GM12878 (cell line): ENCODE data around the gene FSTL4. TPM values are rescaled to one million over a fixed set of nuclear protein-coding genes. Genes with fewer than 3 reads are reported as not detected.

ENCODE experiments used
- ATAC-seq: fragments of 200-7000 bp; cut with Tn5 transposase; 3 replicates; pipeline ENCODE4 v1.9.1; 2020; ENCODE audit warnings: mild to moderate bottlenecking, moderate library complexity
- BruUV-seq: library from RNA; stranded (reverse); fragments of 400-500 nt; replicated peaks from 2 replicates; lab custom pipeline; 2021; lab: Mats Ljungman, UMichigan
- CTCF ChIA-PET: fragments of 300-600 bp; sonication (Branson Sonifier 250); formaldehyde crosslinking; extraction: SDS; loops from one replicate; lab custom pipeline; 2021; ENCODE audit warnings: inconsistent platforms; lab: Yijun Ruan, JAX
- POLR2A ChIA-PET: fragments of 350-600 bp; formaldehyde crosslinking; extraction: SDS; loops from one replicate; lab custom pipeline; 2021; ENCODE audit warnings: inconsistent platforms; lab: Charles Lee
- RAD21 ChIA-PET: fragments of 300-600 bp; sonication (Branson Sonifier 250); formaldehyde crosslinking; loops from one replicate; lab custom pipeline; 2023; ENCODE audit warnings: antibody characterized with exemption; ENCODE audit not compliant: unreplicated experiment; lab: Charles Lee
- SMC1A ChIA-PET: fragments of 300-600 bp; sonication (Branson Sonifier 250); formaldehyde crosslinking; loops from one replicate; lab custom pipeline; 2023; ENCODE audit not compliant: unreplicated experiment, uncharacterized antibody; lab: Charles Lee
- DNase-seq: peaks from one replicate; pipeline ENCODE4 v3.0.0-alpha.2; 2011; ENCODE audit warnings: low read depth, low spot score
- FAIRE-seq: peaks from 3 replicates; lab custom pipeline; 2011; peaks lifted over from hg19 to GRCh38; lab: Jason Lieb, UNC
- H2AFZ ChIP-seq: 2 replicates; pipeline ENCODE4 v1.6.0; 2011; ENCODE audit warnings: low read depth, low read length, control low read depth; ENCODE audit not compliant: control insufficient read depth
- H3K27ac ChIP-seq: 2 replicates; pipeline ENCODE4 v1.5.1; 2011; ENCODE audit warnings: control low read depth; ENCODE audit not compliant: control insufficient read depth, insufficient read depth
- H3K27me3 ChIP-seq, 2 experiments: replicated peaks in 1 of 2; 2 replicates each; pipeline versions ENCODE4 v1.6.0 to v1.6.1; 2011; ENCODE audit warnings: low read length in 1 of 2; ENCODE audit not compliant: control insufficient read depth in 2 of 2, insufficient read depth in 2 of 2
- H3K36me3 ChIP-seq, 2 experiments: 2 replicates each; pipeline ENCODE4 v1.5.1; 2011; ENCODE audit warnings: low read length in 1 of 2; ENCODE audit not compliant: control insufficient read depth in 2 of 2, insufficient read depth in 2 of 2
- H3K4me1 ChIP-seq: 2 replicates; pipeline ENCODE4 v1.6.1; 2011; ENCODE audit warnings: mild to moderate bottlenecking, low read length, moderate library complexity, mixed read lengths; ENCODE audit not compliant: control insufficient read depth, insufficient read depth
- H3K4me2 ChIP-seq: 2 replicates; pipeline ENCODE4 v1.6.0; 2011; ENCODE audit warnings: control low read depth; ENCODE audit not compliant: control insufficient read depth, insufficient read depth
- H3K4me3 ChIP-seq: fragments of 200-600 bp; sonication (generic); 2 replicates; pipeline ENCODE4 v1.5.1; 2016
- H3K79me2 ChIP-seq: 2 replicates; pipeline ENCODE4 v1.6.0; 2011; ENCODE audit warnings: low read length; ENCODE audit not compliant: control insufficient read depth, insufficient read depth
- H3K9ac ChIP-seq: 2 replicates; pipeline ENCODE4 v1.8.0; 2011; ENCODE audit warnings: low read length, control low read depth, mixed read lengths; ENCODE audit not compliant: control insufficient read depth, insufficient read depth
- H3K9me3 ChIP-seq: replicated peaks from 3 replicates; pipeline ENCODE4 v1.5.1; 2011; ENCODE audit warnings: mild to moderate bottlenecking, low read length; ENCODE audit not compliant: control insufficient read depth, insufficient read depth
- H4K20me1 ChIP-seq: 2 replicates; pipeline ENCODE4 v1.6.0; 2011; ENCODE audit not compliant: control insufficient read depth, insufficient read depth
- ATF7 ChIP-seq: fragments of 450-650 bp; IDR thresholded peaks from 2 replicates; pipeline ENCODE4 v1.6.1; 2016; ENCODE audit warnings: low read depth, mild to moderate bottlenecking
- MEF2A ChIP-seq: IDR thresholded peaks from 2 replicates; pipeline ENCODE4 v1.6.1; 2011; ENCODE audit warnings: low read depth, mild to moderate bottlenecking, low read length, moderate library complexity; ENCODE audit not compliant: insufficient read depth
- MEF2B ChIP-seq: fragments of 450-650 bp; IDR thresholded peaks from 2 replicates; pipeline ENCODE4 v1.6.1; 2018; ENCODE audit warnings: mild to moderate bottlenecking, moderate library complexity; ENCODE audit not compliant: partially characterized antibody, poor library complexity, severe bottlenecking
- NRF1 ChIP-seq: conservative IDR thresholded peaks from 2 replicates; pipeline ENCODE4 v1.6.1; 2011; ENCODE audit warnings: mild to moderate bottlenecking, low read depth, low read length, improper control_type of control experiment
- POLR2A ChIP-seq: IDR thresholded peaks from 2 replicates; pipeline ENCODE4 v1.6.1; 2011; ENCODE audit warnings: low read depth, mild to moderate bottlenecking, low read length
- SMC3 ChIP-seq: IDR thresholded peaks from 2 replicates; pipeline ENCODE4 v1.6.1; 2011; ENCODE audit warnings: low read length, improper control_type of control experiment, borderline replicate concordance
- WGBS: methylation state at CpG from one replicate; pipeline ENCODE4 v1.1.6; 2016; ENCODE audit warnings: low lambda C conversion rate; ENCODE audit not compliant: insufficient replicate concordance, insufficient coverage; ENCODE audit errors: missing lambda C conversion rate; 5-methylcytosine and 5-hydroxymethylcytosine counted together
- in situ Hi-C: fragments of 300-500 bp; cut with MboI; formaldehyde crosslinking; loops from 9 replicates; pipeline ENCODE4 v1.14.3; 2018; ENCODE audit warnings: mixed read lengths
- intact Hi-C: fragments of 100-400 bp; cut with micrococcal nuclease; formaldehyde crosslinking; loops from one replicate; pipeline ENCODE4 v1.14.2; 2022; ENCODE audit not compliant: unreplicated experiment
- polyA plus RNA-seq, 11 experiments: library from polyadenylated mRNA; depleted of rRNA in 4 of 11; unstranded in 6 of 11; stranded (reverse) in 5 of 11; fragments of >200 nt; fragmentation: Nextera tagmentation in 4 of 11; fragmentation: Illumina TruSeq in 1 of 11; extraction: Ambion mirVana in 4 of 11; extraction: Trizol in 1 of 11; gene quantifications; 1 replicate in 1 of 11; 2 replicates in 10 of 11; pipeline versions ENCODE4 v1.2.1 to v1.2.3, GENCODE V29; 2011 to 2016; ENCODE audit warnings: inconsistent platforms in 2 of 11, missing spikeins in 2 of 11, low read depth in 1 of 11
- total RNA-seq, 4 experiments: library from RNA; depleted of rRNA in 3 of 4; stranded (reverse); fragments of >200 nt in 3 of 4; fragmentation: Illumina TruSeq in 1 of 4; extraction: Trizol in 1 of 4; gene quantifications; 2 replicates each; pipeline versions ENCODE4 v1.2.1 to v1.2.3, GENCODE V29; 2013 to 2021
- TF ChIP-seq, protein P1 (sequence below): fragments of 450-650 bp; formaldehyde crosslinking; IDR thresholded peaks from 2 replicates; pipeline ENCODE4 v1.5.0; 2022; ENCODE audit warnings: mild to moderate bottlenecking, missing genetic modification characterization
- TF ChIP-seq, protein P2 (sequence below): IDR thresholded peaks from 2 replicates; pipeline ENCODE4 v1.6.1; 2012; ENCODE audit warnings: low read depth, low read length, improper control_type of control experiment

FSTL4 gene
- total and polyA plus RNA-seq, 10 of the 15 experiments (the other 5 are each of a cell fraction or from before 2014, with no cell fraction given) = 0.01 to 0.79 (median 0.21) TPM; not detected in 6

DNA sequence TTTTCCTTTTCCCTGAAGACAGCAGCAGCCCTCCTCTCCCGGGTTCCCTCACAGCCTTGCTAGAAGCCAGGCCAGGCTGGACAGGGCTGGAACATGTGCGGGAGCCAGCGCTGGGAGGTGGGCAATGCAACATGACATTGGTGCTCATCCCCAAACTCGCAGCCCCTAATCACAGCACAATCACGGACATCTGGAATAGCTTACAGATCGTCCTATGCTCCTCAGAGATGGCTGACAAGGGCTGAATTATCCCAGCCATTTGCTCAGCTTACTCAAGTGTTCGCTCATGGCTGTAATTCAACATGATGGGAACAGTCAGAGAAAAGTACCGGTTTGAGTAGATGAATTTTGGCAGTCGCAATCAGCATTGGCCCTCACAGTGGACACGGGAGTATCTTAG, 49.8 kb downstream of the FSTL4 start:
- CTCF ChIA-PET = interaction anchor here (2.5 kb wide), 1 partner anchor 9 kb away, joined by 7 read pairs; no protein-coding TSS in a partner anchor
- DNase-seq (no peak), ATAC-seq (no peak), FAIRE-seq (no peak)
- no peak overlapping the region for H3K27ac ChIP-seq
- H3K27me3 ChIP-seq = peaks cover 0 to 5% of the 10 kb centered on the region in 2 experiments; a peak in 3 of 4 replicates
- H3K9ac ChIP-seq = no peak overlapping the region
- SMC1A ChIA-PET = interaction anchor here (1.0 kb wide), 1 partner anchor 64 kb away, joined by 3 read pairs; no protein-coding TSS in a partner anchor
- in situ Hi-C loops = no loop called here
- H3K4me2 ChIP-seq = no peak overlapping the region
- no TSS peak for BruUV-seq
- H3K79me2 ChIP-seq = no peaks in the 10 kb centered on the region
- no peaks in the 10 kb centered on the region for H3K9me3 ChIP-seq
- intact Hi-C loops = no loop called here
- no peak overlapping the region for H3K4me3 ChIP-seq
- POLR2A ChIA-PET = no interaction called here
- no peak overlapping the region for H2AFZ ChIP-seq
- WGBS = 40% methylated on average over 10 of the region's 10 CpGs
- H3K4me1 ChIP-seq = no peaks in the 10 kb centered on the region
- no peaks in the 10 kb centered on the region for H3K36me3 ChIP-seq
- TF ChIP-seq, protein P1, sequence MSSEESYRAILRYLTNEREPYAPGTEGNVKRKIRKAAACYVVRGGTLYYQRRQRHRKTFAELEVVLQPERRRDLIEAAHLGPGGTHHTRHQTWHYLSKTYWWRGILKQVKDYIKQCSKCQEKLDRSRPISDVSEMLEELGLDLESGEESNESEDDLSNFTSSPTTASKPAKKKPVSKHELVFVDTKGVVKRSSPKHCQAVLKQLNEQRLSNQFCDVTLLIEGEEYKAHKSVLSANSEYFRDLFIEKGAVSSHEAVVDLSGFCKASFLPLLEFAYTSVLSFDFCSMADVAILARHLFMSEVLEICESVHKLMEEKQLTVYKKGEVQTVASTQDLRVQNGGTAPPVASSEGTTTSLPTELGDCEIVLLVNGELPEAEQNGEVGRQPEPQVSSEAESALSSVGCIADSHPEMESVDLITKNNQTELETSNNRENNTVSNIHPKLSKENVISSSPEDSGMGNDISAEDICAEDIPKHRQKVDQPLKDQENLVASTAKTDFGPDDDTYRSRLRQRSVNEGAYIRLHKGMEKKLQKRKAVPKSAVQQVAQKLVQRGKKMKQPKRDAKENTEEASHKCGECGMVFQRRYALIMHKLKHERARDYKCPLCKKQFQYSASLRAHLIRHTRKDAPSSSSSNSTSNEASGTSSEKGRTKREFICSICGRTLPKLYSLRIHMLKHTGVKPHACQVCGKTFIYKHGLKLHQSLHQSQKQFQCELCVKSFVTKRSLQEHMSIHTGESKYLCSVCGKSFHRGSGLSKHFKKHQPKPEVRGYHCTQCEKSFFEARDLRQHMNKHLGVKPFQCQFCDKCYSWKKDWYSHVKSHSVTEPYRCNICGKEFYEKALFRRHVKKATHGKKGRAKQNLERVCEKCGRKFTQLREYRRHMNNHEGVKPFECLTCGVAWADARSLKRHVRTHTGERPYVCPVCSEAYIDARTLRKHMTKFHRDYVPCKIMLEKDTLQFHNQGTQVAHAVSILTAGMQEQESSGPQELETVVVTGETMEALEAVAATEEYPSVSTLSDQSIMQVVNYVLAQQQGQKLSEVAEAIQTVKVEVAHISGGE (CRISPR knock-in tag) = no peak
- no peak for TF ChIP-seq MEF2A
- TF ChIP-seq POLR2A = no peak
- TF ChIP-seq NRF1 = no peak
- TF ChIP-seq ATF7 = no peak
- TF ChIP-seq SMC3 = no peak
- no peak for TF ChIP-seq MEF2B
- TF ChIP-seq, protein P2, sequence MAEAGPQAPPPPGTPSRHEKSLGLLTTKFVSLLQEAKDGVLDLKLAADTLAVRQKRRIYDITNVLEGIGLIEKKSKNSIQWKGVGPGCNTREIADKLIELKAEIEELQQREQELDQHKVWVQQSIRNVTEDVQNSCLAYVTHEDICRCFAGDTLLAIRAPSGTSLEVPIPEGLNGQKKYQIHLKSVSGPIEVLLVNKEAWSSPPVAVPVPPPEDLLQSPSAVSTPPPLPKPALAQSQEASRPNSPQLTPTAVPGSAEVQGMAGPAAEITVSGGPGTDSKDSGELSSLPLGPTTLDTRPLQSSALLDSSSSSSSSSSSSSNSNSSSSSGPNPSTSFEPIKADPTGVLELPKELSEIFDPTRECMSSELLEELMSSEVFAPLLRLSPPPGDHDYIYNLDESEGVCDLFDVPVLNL = no peak
- H4K20me1 ChIP-seq = no peaks in the 10 kb centered on the region
- RAD21 ChIA-PET = no interaction called here
